GM19328 (cell line): ENCODE measurements around the gene ST6GAL2.

Source experiments
- ATAC-seq: cut with Tn5 transposase; IDR thresholded peaks from one replicate; pipeline ENCODE4 v1.9.1; 2021; ENCODE audit warnings: mild to moderate bottlenecking, moderate library complexity; ENCODE audit not compliant: unreplicated experiment

Gene ST6GAL2

DNA sequence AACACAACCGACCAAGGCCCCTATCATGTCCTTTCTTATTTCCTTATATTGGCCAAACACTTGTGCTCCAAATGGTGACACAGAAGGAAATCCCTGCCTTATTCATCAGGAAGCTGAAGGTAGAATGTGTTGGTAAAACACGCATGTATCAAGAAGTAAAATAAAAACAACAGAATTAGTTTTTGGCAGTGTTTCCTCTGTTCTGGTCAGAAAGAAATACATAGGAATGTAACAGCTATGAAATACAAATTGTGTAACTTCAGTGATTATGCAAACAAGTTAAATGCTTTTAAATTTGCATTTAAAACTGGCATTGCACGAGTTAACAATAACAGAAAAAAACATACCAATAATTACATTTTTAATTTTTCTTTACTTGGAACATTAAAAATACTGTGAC, 19.3 kb downstream of the ST6GAL2 start:
- ATAC-seq: no peak

DNA sequence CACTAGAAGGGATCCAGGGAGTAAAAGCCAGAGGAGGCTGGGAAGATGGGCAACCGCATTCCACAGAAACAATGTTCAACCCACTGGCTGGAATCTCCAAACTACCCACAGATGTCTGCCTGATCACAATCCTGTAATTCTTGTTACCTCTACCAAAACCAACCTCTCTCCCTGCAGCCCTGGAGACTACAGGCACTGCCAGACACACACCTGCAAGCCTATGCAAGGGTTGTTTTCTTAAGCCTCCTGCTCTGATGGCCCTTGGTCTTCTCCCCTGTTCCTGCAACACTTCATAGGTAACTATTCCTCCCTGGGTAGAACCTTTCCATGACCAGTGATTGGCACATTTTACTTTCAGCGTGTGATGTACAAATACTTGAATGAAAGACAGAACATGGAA, 21.9 kb downstream of the ST6GAL2 start:
- no peak for ATAC-seq

DNA sequence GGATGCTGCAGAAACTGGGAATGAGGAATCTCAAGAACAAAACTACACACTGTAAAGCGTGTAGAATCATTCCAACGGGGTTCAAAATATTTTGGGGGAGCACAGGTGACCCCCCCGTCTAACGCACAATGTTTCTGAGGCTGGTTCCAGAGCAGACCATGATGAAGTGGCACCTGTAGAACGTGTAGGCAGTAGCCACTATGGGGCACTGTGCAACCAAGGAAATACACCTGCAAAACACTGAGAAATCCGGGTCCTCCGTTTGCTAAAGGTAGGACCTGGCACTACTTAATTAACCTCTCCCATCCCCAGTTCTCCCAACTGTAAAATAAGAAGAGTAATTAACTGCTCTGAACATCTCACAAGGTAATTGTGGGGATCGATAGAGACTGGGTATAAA, 22.6 kb downstream of the ST6GAL2 start:
- ATAC-seq: no peak

DNA sequence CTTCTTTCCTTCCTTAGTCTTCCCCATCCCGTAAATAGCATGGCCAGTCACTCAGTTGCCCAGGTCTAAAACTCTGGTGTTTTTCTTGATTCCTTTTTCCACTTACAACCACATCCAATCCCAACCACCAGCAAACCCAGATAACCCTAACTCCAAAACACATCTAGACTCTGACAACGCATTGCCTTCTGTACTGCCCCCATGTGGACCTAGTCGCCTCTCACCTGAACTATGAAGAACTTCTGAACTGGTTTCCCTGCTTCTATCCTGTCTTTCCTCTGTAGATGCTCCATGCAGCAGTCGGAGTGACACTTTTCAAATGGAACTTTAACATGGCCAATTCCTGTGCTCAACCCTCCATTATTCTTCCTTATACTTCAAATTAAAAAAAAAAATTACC, 26.5 kb downstream of the ST6GAL2 start:
- no peak for ATAC-seq

DNA sequence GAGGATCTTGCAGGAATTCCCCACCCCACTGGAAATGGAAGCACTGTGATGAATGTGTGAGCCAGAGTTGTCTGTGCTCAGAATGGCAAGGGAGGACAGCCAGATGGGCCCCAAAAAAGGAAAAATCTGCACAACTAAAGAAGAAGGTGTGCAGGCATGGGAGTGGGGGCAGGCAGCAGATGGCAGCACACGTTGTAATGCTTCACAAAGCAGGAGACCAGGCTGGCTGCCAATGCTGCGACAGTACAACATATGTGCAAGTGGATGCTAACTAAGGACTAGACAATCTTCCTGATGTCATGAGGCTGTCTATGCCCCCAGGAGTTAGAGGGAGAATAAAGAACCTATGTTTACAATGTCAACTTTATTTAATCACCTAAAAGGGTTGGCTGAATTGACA, 27.2 kb downstream of the ST6GAL2 start:
- no peak for ATAC-seq

DNA sequence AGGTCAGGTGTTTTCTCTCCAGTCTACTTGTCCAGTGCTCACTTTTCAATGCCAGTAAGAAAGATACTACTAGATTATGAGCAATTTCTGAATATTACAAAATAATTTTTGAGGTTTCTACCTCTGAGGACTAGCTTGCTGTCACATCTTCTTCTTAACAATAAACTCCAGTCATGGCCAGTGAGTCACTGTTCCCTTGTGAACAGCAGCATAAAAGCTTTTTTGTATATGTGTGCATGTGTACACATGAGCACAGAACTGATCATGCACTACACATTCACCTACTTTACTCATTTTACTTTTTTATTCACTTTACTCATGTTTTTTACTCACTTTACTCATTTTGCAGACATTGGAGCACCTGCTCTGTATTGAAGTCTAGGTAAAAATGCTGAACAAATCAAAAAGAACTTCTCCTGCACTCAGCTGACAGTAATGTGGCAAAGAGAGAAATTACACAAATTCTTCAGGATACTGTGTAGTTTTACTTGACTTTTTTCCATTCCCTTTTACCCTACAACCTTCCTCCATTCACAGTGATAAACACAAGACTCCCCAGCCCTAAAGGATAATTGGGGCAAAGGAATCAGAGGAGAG, 28.0 kb downstream of the ST6GAL2 start:
- no peak for ATAC-seq

DNA sequence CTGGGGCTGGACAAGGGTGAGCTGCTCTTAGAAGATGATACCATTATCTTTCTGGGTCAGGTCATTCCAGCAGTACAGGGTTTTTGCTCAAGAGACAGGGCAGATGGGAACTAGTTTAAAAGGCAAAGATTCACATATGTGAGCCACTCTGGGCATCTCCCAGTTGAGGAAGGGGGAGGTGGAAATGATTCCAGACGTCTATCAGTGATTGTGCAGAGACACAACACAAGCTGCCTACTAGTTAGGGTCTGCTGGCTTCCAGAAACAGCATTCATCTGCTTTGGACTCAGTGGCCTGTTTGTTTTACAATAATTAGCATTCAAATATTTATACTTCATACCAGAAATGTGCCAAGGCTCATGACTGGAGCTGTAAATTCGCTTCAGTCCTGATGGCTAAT, 32.3 kb downstream of the ST6GAL2 start:
- ATAC-seq: no peak

DNA sequence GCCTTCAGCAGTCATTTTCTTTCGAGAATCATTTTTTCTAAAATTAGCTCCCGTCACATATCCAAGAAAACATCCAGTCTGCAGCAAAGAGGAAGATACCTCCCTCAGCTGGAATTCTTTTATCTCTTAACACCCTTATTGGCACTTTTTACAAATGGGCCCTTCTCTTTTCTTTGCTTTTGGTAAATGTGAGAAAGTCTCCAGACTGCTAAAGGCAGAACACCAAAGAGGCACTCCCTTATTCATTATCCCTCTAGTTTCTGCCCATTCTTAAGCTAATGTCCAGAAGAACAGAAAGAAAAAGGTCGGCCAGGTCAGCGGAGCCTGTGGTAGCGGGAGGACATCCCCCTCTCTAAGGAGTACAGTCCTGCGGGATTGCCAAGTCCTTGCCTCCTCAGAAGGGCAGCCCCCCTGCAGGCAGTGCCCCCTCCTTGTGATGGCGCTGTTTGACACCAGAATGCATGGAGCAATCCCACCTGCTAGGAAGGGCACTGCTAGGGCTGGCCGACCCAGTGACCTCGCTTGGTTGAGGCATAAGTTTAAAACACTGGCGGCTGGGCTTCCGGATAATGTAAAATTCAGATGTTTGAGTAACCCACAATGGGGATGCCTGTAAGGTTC, 34.0 kb downstream of the ST6GAL2 start:
- no peak for ATAC-seq

DNA sequence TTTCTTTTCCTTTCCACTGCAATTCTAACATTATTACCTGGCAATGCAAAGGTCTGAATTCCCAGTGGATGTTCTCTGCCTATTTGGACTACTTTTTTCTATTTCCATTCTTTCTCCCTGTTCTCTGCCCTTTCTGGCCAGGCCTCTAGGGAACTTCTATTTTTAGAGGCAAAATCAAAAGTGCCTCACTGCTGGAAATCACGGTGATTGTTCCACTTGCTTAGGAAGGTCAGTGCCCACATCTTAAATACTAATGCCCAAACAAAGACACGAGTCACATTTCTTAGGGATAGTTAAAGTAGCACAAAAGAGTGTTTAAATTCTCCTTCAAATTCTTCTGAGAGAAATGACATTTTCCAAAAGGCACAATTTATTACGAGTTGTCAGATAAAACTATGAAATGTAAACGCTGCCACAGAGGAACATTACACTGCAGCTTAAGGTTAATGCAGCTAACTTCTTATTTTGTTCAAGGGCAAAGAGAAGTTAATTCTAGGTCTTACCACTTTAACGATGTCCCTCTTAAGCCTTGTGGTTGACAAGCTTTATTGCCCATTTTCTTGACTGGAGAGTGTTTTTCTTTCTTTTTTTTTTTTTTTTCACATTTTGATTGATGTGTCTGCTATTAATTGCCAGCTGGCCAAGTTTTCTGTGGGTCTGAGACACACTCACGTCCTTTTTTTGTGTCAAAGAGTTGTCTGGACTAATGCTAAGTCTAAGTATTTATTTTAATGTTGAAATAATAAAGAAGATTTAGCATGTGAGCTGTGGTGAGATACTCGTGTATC, 34.7 kb downstream of the ST6GAL2 start:
- no peak for ATAC-seq

DNA sequence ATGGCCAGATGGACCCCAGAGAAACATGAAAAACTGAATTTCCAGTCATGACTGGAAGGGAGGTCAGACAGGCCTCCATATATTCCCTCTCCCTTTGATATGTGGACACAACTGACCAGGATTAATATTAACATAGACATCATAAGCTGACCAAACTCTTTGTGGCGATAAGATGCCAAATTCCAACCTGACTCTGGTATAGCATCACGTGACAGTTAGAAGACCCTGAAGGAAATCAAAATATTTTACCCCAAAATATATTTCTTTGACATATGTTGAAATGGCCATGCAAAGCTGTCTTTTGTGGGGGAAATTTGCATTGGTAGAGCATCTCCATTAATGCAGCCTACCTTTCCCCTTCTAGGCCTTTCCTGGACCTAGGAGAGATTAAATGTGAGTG, 36.7 kb downstream of the ST6GAL2 start:
- no peak for ATAC-seq

DNA sequence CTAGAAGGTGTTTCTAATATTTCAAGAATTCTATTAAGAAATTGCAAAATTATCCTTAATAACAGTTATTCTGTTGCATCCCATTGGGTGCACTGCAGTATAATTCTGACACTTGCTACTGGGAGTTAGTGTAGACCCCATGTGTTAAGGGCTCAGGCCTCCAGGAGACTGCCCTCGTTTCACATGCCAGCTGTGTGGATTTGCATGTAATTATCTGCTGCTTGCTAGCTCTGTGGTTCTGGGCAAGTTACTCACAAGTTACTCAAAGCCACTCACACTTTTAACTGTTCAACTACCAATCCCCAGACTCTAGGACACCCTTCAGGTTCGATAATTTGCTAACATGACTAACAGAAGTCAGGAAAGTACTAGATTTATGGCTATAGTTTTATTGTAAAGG, 38.6 kb downstream of the ST6GAL2 start:
- no peak for ATAC-seq

DNA sequence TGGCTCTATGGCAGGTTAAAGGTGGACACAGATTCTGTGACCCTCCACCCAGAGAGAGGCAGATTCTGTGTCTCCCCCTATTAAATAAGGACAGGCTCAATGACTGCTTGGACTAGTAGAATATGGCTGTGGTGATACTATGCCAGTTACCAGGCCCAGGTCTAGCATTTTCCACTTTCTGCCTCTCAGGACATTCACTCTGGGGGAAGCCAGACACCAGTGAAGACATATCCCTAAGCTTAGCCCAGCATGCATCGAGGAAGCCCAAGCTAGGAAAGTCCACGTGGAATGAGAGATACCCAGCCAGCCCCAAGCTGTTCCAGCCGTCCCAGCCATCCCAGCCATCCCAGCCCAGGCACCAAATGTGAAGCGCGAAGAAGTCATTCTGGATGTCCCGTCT, 40.3 kb downstream of the ST6GAL2 start:
- ATAC-seq: no peak

DNA sequence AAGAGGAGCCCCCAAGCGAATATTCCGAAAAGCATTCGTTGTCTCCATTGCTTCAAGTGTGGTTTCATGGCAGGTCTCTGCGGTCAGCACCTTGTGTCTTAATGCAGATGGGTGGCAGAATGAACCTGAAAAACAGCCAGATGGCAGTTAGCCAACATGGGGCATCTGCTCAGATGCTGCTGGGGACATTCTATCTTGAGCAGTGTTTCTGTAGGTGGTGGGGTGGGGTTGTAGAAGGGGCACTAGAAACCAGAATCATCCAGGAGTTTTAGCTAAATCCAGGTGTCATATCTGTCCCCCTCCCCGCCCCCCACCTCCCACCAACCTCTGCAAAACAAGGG, 42.1 kb downstream of the ST6GAL2 start:
- ATAC-seq: no peak

DNA sequence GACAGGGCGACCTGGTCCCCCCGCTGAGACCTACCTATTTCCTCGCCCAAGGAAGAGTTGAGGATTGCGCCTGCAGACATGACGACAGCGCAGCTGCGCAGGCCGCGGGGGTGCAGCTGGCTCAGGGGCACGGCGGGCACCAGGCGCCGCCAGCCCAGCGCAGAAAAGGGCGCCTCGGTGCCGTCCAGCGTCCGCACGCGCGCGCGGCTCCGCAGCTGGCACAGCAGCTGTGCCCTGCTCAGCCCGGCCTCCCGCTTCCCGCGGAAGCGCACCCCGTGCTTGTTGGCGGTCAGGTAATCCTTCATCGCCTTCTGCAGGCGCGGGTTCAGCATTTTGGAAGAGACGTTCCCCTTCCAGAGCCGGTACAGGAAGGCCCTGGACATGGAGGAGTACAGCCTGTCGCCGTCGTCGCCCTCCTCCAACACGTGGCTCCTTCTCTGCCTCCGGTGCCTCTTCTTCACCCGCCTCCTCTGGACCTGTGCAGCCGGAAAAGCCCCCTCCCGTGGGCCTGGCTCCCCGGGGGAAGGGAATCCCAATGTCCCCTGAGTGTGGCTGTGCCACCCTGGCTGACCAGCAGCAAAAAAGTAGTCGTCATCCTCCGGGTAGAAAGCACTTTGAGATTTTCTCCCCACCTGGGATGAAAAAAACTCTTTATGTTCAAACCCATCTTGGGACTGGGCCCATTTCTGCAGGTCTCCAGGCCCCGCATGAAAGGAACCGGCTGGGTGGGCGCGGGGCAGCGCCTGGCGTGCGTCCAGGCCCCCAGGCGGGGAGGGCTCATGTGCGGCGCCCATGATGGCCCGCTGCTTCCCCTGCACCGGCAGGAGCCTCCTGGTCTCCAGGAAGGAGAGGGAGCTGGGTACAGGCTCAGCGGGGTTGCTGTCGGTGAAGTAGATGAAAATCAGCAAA, 42.7 kb downstream of the ST6GAL2 start:
- no peak for ATAC-seq

DNA sequence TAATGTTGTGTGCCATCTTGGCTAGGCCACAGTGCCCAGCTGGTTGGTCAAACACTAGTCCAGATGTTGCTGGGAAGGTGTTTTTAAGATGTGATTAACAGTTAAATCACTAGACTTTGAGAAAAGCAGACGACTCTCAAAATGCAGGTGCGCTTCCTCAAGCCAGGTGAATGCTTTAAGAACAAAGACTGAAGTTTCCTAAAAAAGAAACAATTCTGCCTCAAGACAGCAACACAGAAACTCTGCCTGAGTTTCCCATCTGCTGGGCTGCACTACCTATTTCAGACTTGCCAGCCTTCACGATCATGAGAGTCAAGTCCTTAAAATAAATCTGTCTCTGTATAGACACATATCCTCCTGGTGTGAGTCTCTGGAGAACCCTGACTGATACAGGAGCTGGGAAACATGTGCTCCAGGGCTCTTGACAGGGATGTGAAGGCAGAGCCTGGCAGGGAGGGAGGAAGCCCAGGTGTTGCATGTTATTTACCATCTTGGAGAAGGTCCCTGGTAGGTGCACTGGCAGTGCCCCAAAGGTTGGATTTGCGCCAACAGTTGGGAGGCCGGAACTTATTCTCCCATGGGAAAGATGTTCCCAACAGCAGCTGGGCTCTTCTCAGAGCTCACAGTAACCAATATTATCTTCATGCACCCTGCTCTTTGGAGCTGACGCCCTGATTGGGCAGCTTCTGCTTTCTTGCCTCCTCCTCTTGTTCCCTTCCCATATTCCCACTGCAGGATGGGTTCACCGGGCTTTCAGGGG, 43.9 kb downstream of the ST6GAL2 start:
- ATAC-seq: no peak

DNA sequence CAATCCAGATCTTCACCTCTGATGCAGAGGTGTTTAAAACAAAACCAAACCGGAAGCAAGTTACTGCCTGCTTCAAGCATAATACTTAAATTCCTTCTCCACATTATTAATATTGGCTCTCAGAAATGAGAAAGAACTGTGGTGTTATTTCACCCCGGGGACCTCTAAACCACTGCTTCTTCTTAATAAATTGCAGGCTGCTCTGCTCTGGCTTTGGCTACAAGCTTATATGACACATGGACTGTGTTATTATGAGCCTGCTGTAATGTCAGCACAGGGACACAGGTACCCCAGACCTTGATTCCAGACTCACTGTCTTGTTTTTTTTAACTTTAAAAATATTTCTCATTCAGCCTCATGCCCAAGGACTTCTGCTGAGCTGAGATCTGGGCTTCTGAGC, 45.1 kb downstream of the ST6GAL2 start:
- no peak for ATAC-seq

DNA sequence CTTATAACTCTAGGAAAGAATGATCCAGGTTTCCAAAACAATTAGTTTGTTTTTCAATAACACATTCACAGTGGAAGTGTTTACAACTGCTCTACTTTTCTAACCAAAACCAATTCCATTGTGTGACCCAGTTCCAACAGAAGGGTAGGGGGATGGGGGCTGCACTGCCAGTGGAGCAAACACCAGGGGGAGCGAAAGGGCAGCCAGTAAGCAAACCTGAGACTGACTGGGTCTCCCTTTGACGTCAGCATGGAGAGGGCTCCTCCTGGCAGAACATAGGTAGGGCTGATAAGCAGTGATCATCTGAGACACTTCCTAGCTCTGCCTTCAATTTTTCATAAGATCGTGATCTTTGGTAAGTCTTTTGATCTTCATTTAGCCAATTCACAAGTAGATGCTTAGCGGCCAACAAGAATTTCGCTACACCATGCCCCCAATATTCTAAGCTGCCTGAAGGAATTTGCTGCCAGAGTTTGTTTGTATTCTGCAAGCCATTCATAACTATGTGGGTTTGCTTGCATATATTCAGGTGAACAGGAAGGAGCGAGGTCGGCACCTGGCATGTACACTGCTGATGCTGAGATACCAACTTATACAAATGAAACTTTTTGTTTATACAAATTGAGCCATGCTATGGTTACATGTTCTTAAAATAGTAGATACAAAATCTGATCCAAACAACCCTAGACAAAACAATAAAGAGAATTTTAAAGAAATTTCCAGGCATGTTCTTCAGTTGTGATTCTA, 45.9 kb downstream of the ST6GAL2 start:
- no peak for ATAC-seq

DNA sequence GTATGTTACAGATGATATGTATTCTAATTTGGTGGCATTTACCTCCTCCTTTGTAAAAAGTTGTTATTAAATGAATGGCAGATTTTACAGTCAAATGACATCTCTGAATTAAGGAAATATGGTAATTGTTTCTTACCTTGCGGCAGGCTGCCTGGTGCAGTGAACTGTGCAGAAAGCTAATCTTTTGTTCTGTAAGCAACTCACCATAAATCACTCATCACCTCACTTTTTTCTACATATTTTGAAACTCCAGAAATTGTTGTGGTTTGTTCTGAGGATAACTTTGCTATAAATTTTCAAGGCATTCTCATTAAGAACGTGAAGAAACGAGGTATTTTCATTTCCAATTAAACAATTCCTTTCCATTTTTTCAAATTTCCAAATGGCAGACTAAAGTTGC, 52.7 kb downstream of the ST6GAL2 start:
- no peak for ATAC-seq

DNA sequence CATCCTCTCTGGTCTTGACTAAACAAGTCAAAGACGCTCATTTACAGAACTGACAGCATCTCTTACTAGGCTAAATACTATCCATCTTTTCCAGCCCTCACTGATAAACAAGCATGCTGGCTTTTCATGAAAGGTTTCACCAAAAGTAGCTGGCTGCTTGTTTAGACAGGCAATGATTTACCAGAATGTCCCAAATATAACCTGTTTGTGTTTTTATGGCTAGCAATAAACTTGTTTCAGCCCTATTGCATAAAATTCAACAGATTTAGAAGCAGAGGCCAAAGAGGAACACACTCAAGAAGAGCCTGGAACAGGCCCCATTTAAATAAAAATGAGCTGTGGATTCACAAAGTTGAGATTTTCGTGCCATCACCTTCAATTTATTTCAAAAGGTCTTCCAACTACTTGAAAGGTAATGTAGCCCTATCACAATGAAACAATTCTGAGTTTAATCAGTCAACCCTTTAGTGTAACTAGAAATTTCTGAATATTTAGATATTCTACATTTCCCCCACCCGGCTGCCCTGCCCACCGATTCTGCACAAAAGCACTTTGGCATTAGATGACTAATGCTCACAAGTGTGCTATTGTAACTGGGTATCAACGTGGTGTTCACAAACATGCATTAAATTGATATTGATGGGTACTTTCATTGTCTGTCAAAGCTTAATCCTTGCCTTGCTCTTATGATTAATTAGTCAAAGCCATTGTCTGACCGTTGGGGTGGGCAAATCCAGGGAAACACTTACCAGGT, 54.0 kb downstream of the ST6GAL2 start:
- no peak for ATAC-seq
